ENCODE measurements around the gene CHRNB1. TPM values are rescaled to one million over a fixed set of nuclear protein-coding genes. Genes with fewer than 3 reads are reported as not detected.

CHRNB1 gene
- total RNA-seq, 1 donor from 2014 or later, result 11.8 TPM

GRCh38 chr17:7483255-7484066, 38.6 kb downstream of the CHRNB1 start:
- Mint-ChIP-seq H3K36me3 (ENCODE audit: low read depth, unreplicated experiment) (peaks cover 4% of the 10 kb centered on the region), H3K27me3 (ENCODE audit: unreplicated experiment) (peaks cover 27% of the 10 kb centered on the region), H3K9me3 (ENCODE audit: unreplicated experiment) (no peaks in the 10 kb centered on the region), H3K4me3 (ENCODE audit: unreplicated experiment) (peak overlapping the region; percentile 98), H3K27ac (ENCODE audit: unreplicated experiment) (peak overlapping the region; percentile 99), H3K4me1 (ENCODE audit: unreplicated experiment) (peaks cover 56% of the 10 kb centered on the region)
- peak; percentile 87 for DNase-seq (ENCODE audit: low spot score)
- no peak for TF ChIP-seq CTCF (IDR thresholded peaks at IDR 0.05; ENCODE audit: unreplicated experiment)

- TF ChIP-seq CTCF (IDR thresholded peaks at IDR 0.05; ENCODE audit: unreplicated experiment), result no peak
- H3K27ac Mint-ChIP-seq (ENCODE audit: unreplicated experiment), result peak within 1 kb of the TSS; percentile 99
- peaks cover 57% of the 10 kb centered on the region for H3K4me1 Mint-ChIP-seq (ENCODE audit: unreplicated experiment)
- H3K4me3 Mint-ChIP-seq (ENCODE audit: unreplicated experiment), result peak within 1 kb of the TSS; percentile 98
- peak; percentile 99 for DNase-seq (ENCODE audit: low spot score)
- peaks cover 4% of the 10 kb centered on the region for H3K36me3 Mint-ChIP-seq (ENCODE audit: low read depth, unreplicated experiment)
- H3K9me3 Mint-ChIP-seq (ENCODE audit: unreplicated experiment), result no peaks in the 10 kb centered on the region
- peaks cover 25% of the 10 kb centered on the region for H3K27me3 Mint-ChIP-seq (ENCODE audit: unreplicated experiment)
Observed at GRCh38 chr17:7484067-7484918, 39.4 kb downstream of the CHRNB1 start, which contains the start of gene POLR2A. POLR2A (plus strand) TSS chr17:7484366.

- no peak for DNase-seq (ENCODE audit: low spot score)
- H3K4me3 Mint-ChIP-seq (ENCODE audit: unreplicated experiment), result peak overlapping the region; percentile 98
- H3K36me3 Mint-ChIP-seq (ENCODE audit: low read depth, unreplicated experiment), result peaks cover 4% of the 10 kb centered on the region
- peak overlapping the region; percentile 88 for H3K27ac Mint-ChIP-seq (ENCODE audit: unreplicated experiment)
- H3K4me1 Mint-ChIP-seq (ENCODE audit: unreplicated experiment), result peaks cover 55% of the 10 kb centered on the region
- no peak for TF ChIP-seq CTCF (IDR thresholded peaks at IDR 0.05; ENCODE audit: unreplicated experiment)
- H3K9me3 Mint-ChIP-seq (ENCODE audit: unreplicated experiment), result no peaks in the 10 kb centered on the region
- peaks cover 23% of the 10 kb centered on the region for H3K27me3 Mint-ChIP-seq (ENCODE audit: unreplicated experiment)
Observed at GRCh38 chr17:7484919-7485377, 40.1 kb downstream of the CHRNB1 start.

- Mint-ChIP-seq H3K9me3 (ENCODE audit: unreplicated experiment) (no peaks in the 10 kb centered on the region), H3K27me3 (ENCODE audit: unreplicated experiment) (peaks cover 20% of the 10 kb centered on the region), H3K4me3 (ENCODE audit: unreplicated experiment) (peak overlapping the region; percentile 85), H3K36me3 (ENCODE audit: low read depth, unreplicated experiment) (peaks cover 9% of the 10 kb centered on the region), H3K4me1 (ENCODE audit: unreplicated experiment) (peaks cover 51% of the 10 kb centered on the region), H3K27ac (ENCODE audit: unreplicated experiment) (peak overlapping the region; percentile 59)
- DNase-seq (ENCODE audit: low spot score), result no peak
- no peak for TF ChIP-seq CTCF (IDR thresholded peaks at IDR 0.05; ENCODE audit: unreplicated experiment)
Observed at GRCh38 chr17:7486181-7486580, 41.3 kb downstream of the CHRNB1 start.

All from endothelial cell (in vitro differentiated cells).